GM23338 (cell line): ENCODE measurements around the gene TSPAN12. TPM values are rescaled to one million over a fixed set of nuclear protein-coding genes. Genes with fewer than 3 reads are reported as not detected.

Experiments
- ATAC-seq: fragments of 200-7000 bp; cut with Tn5 transposase; 3 replicates; pipeline ENCODE4 v1.9.1; 2020
- DNase-seq: peaks from one replicate; pipeline ENCODE4 v3.0.0-alpha.2; 2015; ENCODE audit warnings: low spot score
- H2AFZ ChIP-seq: fragments of 200-600 bp; sonication (generic); 2 replicates; pipeline ENCODE4 v1.8.0; 2016; ENCODE audit warnings: antibody characterized with exemption, mild to moderate bottlenecking, moderate library complexity
- H3F3A ChIP-seq: fragments of 200-600 bp; sonication (generic); replicated peaks from 2 replicates; pipeline ENCODE4 v1.8.0; 2017; ENCODE audit warnings: antibody characterized with exemption, mixed run types, low read depth
- H3K27ac ChIP-seq: fragments of 200-600 bp; sonication (generic); 2 replicates; pipeline ENCODE4 v1.6.1; 2016; ENCODE audit warnings: low read depth
- H3K27me3 ChIP-seq: fragments of 200-600 bp; sonication (generic); 2 replicates; pipeline ENCODE4 v1.8.0; 2016; ENCODE audit warnings: mild to moderate bottlenecking, mixed run types, moderate library complexity; ENCODE audit not compliant: insufficient read depth
- H3K36me3 ChIP-seq: fragments of 200-600 bp; sonication (generic); 2 replicates; pipeline ENCODE4 v1.8.0; 2016; ENCODE audit warnings: mild to moderate bottlenecking; ENCODE audit not compliant: insufficient read depth
- H3K4me1 ChIP-seq: fragments of 200-600 bp; sonication (generic); 2 replicates; pipeline ENCODE4 v1.8.0; 2016; ENCODE audit warnings: mild to moderate bottlenecking, moderate library complexity; ENCODE audit not compliant: insufficient read depth
- H3K4me2 ChIP-seq: fragments of 200-600 bp; sonication (generic); 2 replicates; pipeline ENCODE4 v1.7.1; 2017; ENCODE audit warnings: mixed run types
- H3K4me3 ChIP-seq: fragments of 200-600 bp; sonication (generic); 2 replicates; pipeline ENCODE4 v1.6.1; 2016; ENCODE audit warnings: mixed run types
- H3K79me2 ChIP-seq: fragments of 200-600 bp; sonication (generic); replicated peaks from 2 replicates; pipeline ENCODE4 v1.8.0; 2017; ENCODE audit warnings: mild to moderate bottlenecking; ENCODE audit not compliant: insufficient read depth
- H3K9me2 ChIP-seq: fragments of 200-600 bp; sonication (generic); 2 replicates; pipeline ENCODE4 v1.8.0; 2017; ENCODE audit not compliant: insufficient read depth
- H4K20me1 ChIP-seq: fragments of 200-600 bp; sonication (generic); replicated peaks from 2 replicates; pipeline ENCODE4 v1.8.0; 2017; ENCODE audit warnings: mild to moderate bottlenecking; ENCODE audit not compliant: insufficient read depth
- H3K27ac Mint-ChIP-seq: 2 replicates; pipeline ENCODE4 v1.8.0; 2020; ENCODE audit warnings: inconsistent platforms, mild to moderate bottlenecking, moderate library complexity, mixed read lengths
- H3K27me3 Mint-ChIP-seq: 3 replicates; pipeline ENCODE4 v1.8.0; 2022; ENCODE audit warnings: low read depth, mild to moderate bottlenecking, moderate library complexity, mixed read lengths, inconsistent platforms; ENCODE audit not compliant: insufficient read depth, poor library complexity
- H3K36me3 Mint-ChIP-seq: 3 replicates; pipeline ENCODE4 v1.8.0; 2021; ENCODE audit warnings: low read depth, mild to moderate bottlenecking, inconsistent platforms, moderate library complexity, mixed read lengths
- H3K4me1 Mint-ChIP-seq: 3 replicates; pipeline ENCODE4 v1.8.0; 2020; ENCODE audit warnings: mild to moderate bottlenecking, inconsistent platforms, mixed read lengths
- H3K4me3 Mint-ChIP-seq: 3 replicates; pipeline ENCODE4 v1.8.0; 2021; ENCODE audit warnings: moderate library complexity, mild to moderate bottlenecking, inconsistent platforms, mixed read lengths
- H3K9me3 Mint-ChIP-seq: 3 replicates; pipeline ENCODE4 v1.8.0; 2020; ENCODE audit warnings: moderate library complexity, mild to moderate bottlenecking, inconsistent platforms, mixed read lengths
- CTCF ChIP-seq, 2 experiments: fragments of 200-600 bp in 1 of 2; sonication (generic) in 1 of 2; conservative IDR thresholded peaks; 2 replicates each; pipeline versions ENCODE4 v1.5.1 to v1.6.1; 2016 to 2017; ENCODE audit warnings: antibody characterized with exemption in 2 of 2, low read depth in 2 of 2, mild to moderate bottlenecking in 2 of 2, moderate library complexity in 1 of 2
- ETS1 ChIP-seq: IDR thresholded peaks from 2 replicates; pipeline ENCODE4 v1.6.1; 2016; ENCODE audit warnings: antibody characterized with exemption
- EZH2 ChIP-seq: fragments of 200-600 bp; sonication (generic); IDR thresholded peaks from one replicate; pipeline ENCODE4 v1.8.0; 2017; ENCODE audit warnings: antibody characterized with exemption, mild to moderate bottlenecking, low read depth; ENCODE audit not compliant: unreplicated experiment
- JUNB ChIP-seq: IDR thresholded peaks from one replicate; pipeline ENCODE4 v1.6.1; 2016; ENCODE audit warnings: antibody characterized with exemption; ENCODE audit not compliant: unreplicated experiment
- NANOG ChIP-seq: IDR thresholded peaks from 2 replicates; pipeline ENCODE4 v1.6.1; 2016; ENCODE audit warnings: antibody characterized with exemption, borderline replicate concordance
- POLR2AphosphoS5 ChIP-seq: IDR thresholded peaks from 2 replicates; pipeline ENCODE4 v1.6.1; 2016; ENCODE audit warnings: antibody characterized with exemption, low read depth
- REST ChIP-seq: IDR thresholded peaks from one replicate; pipeline ENCODE4 v1.6.1; 2018; ENCODE audit warnings: antibody characterized with exemption; ENCODE audit not compliant: unreplicated experiment
- ZNF114 ChIP-seq: fragments of 250-450 bp; sonication (Bioruptor Pico); IDR thresholded peaks from 2 replicates; pipeline ENCODE4 v1.5.0; 2020; ENCODE audit warnings: mild to moderate bottlenecking, moderate library complexity
- ZNF331 ChIP-seq: fragments of 250-450 bp; sonication (Bioruptor Pico); IDR thresholded peaks from 2 replicates; pipeline ENCODE4 v1.5.0; 2020; ENCODE audit warnings: low read depth, mild to moderate bottlenecking, moderate library complexity
- polyA plus RNA-seq: library from polyadenylated mRNA; unstranded; fragments of >200 nt; fragmentation: Nextera tagmentation; extraction: Ambion mirVana; gene quantifications from 2 replicates; pipeline ENCODE4 v1.2.1, GENCODE V29; 2016
- total RNA-seq: library from RNA; depleted of rRNA; stranded (reverse); fragments of >200 nt; shearing (Covaris generic); gene quantifications from 2 replicates; pipeline ENCODE4 v1.2.3, GENCODE V29; 2014

Gene TSPAN12
- total and polyA plus RNA-seq, 2 experiments from 2014 or later, result 9.7 to 11.7 TPM

- TF ChIP-seq JUNB (no peak), NANOG (no peak), REST (no peak), ZNF331 (no peak), EZH2 (no peak), CTCF (conservative IDR thresholded peaks at IDR 0.05; ENCODE audit: low read depth in 2 of 2) (no peak), ZNF114 (CRISPR knock-in tag) (no peak), ETS1 (no peak), POLR2AphosphoS5 (no peak)
Observed at GRCh38 chr7:120742372-120742771, 115.6 kb downstream of the TSPAN12 start (continued).

- Histone ChIP-seq H3K4me1 (peaks cover 34% of the 10 kb centered on the region), H2AFZ (no peak overlapping the region), H3F3A (no peaks in the 10 kb centered on the region), H3K9me2 (no peaks in the 10 kb centered on the region), H3K4me2 (peak overlapping the region; percentile 39; the same call in 1 of the 2 replicates), H3K79me2 (no peaks in the 10 kb centered on the region), H3K4me3 (no peak overlapping the region), H4K20me1 (no peaks in the 10 kb centered on the region), H3K27ac (0 out of 2 replicates have a peak overlapping the region, but pooled peaks have one; percentile 4), H3K36me3 (no peaks in the 10 kb centered on the region), H3K27me3 (no peaks in the 10 kb centered on the region)
- DNase-seq, result no peak
- H3K27ac Mint-ChIP-seq, result 0 out of 2 replicates have a peak overlapping the region, but pooled peaks have one; percentile 66
- ATAC-seq, result no peak
- H3K27me3 Mint-ChIP-seq, result no peaks in the 10 kb centered on the region
- H3K4me3 Mint-ChIP-seq, result no peak overlapping the region
- H3K36me3 Mint-ChIP-seq, result peaks cover 3% of the 10 kb centered on the region; the same call in 1 of the 3 replicates
- no peaks in the 10 kb centered on the region for H3K9me3 Mint-ChIP-seq
- peaks cover 61% of the 10 kb centered on the region for H3K4me1 Mint-ChIP-seq
- no peak for TF ChIP-seq NANOG
Observed at GRCh38 chr7:120741371-120742042, 116.4 kb downstream of the TSPAN12 start.
